Lower leg skin (tissue), 3 donors: ENCODE measurements around the gene ANKRD66.

Experiments used
- POLR2A ChIP-seq, 2 donors: fragments of 450-650 bp; IDR thresholded peaks; one replicate each; pipeline ENCODE4 v1.6.1; 2016 to 2017; ENCODE audit warnings: antibody characterized with exemption in 2 of 2, mild to moderate bottlenecking in 1 of 2, moderate library complexity in 1 of 2
- TF ChIP-seq, protein P1 (sequence below), 3 donors: fragments of 450-650 bp; IDR thresholded peaks; one replicate each; pipeline ENCODE4 v1.5.1; 2016; ENCODE audit warnings: antibody characterized with exemption in 3 of 3, mild to moderate bottlenecking in 3 of 3, moderate library complexity in 2 of 3

DNA sequence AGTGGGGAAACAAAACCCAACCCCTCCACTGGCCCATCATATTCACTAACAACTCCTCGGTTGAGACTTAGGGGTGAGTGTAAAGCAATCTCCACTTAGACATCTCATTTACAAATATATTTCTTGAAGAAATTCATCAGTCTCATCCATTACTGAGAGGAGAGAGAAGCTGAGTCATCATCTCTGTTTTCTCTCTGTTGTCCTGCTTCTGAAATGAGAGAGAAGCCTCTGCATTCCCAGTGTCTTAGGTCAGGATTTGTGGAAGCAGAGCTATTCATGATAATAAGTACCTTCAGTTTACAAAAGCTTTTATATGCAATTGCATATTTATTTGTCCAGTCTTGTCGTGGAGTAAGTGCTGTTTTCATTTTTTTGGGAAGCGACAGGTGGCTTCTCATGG lies 47.3 kb downstream of the ANKRD66 start:
- TF ChIP-seq, protein P1, sequence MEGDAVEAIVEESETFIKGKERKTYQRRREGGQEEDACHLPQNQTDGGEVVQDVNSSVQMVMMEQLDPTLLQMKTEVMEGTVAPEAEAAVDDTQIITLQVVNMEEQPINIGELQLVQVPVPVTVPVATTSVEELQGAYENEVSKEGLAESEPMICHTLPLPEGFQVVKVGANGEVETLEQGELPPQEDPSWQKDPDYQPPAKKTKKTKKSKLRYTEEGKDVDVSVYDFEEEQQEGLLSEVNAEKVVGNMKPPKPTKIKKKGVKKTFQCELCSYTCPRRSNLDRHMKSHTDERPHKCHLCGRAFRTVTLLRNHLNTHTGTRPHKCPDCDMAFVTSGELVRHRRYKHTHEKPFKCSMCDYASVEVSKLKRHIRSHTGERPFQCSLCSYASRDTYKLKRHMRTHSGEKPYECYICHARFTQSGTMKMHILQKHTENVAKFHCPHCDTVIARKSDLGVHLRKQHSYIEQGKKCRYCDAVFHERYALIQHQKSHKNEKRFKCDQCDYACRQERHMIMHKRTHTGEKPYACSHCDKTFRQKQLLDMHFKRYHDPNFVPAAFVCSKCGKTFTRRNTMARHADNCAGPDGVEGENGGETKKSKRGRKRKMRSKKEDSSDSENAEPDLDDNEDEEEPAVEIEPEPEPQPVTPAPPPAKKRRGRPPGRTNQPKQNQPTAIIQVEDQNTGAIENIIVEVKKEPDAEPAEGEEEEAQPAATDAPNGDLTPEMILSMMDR (IDR thresholded peaks at IDR 0.05): no peak
- no peak for TF ChIP-seq POLR2A (IDR thresholded peaks at IDR 0.05)
